ENCODE results near the gene KCNN3.

DNA sequence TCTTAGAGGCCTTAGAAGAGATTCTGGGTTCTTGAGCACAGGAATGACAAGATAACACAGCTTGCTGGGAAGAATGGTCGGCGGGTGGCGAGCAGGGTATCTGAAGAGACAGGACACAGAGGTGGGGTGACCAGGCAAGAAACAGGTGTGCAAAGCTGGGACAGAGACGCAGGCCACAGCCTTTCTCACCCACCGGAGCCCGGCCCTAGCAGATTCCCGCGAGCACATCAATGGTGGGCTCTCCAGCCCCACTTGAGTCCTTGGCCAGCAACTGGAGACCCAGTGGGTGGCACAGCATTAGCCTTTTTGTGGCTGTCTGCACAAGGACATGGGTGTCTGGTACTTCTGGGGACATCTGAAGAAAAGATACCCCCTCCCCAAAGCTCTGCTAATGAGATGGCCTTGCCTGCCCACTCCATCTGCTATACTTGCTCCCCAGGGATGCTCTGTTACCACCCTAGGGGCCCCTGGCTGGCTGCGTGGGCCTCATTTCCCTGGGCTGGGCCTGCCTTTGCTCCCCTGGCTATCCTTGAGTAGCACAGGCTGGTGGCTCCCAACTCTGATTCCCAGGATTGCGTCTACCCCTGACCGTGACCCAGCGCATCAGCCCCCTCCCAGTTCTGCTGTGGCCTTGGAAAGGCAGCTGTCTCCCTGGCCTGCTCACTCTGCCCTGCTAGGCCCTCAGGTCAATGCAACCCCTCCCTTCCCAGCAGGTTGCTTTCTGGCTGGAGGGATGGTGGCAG, 134.8 kb downstream of the KCNN3 start:
- TF ChIP-seq, protein P1, sequence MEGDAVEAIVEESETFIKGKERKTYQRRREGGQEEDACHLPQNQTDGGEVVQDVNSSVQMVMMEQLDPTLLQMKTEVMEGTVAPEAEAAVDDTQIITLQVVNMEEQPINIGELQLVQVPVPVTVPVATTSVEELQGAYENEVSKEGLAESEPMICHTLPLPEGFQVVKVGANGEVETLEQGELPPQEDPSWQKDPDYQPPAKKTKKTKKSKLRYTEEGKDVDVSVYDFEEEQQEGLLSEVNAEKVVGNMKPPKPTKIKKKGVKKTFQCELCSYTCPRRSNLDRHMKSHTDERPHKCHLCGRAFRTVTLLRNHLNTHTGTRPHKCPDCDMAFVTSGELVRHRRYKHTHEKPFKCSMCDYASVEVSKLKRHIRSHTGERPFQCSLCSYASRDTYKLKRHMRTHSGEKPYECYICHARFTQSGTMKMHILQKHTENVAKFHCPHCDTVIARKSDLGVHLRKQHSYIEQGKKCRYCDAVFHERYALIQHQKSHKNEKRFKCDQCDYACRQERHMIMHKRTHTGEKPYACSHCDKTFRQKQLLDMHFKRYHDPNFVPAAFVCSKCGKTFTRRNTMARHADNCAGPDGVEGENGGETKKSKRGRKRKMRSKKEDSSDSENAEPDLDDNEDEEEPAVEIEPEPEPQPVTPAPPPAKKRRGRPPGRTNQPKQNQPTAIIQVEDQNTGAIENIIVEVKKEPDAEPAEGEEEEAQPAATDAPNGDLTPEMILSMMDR (IDR thresholded peaks at IDR 0.05) = no peak
- no peak for TF ChIP-seq ZFX (IDR thresholded peaks at IDR 0.05; ENCODE audit: borderline replicate concordance)
